T-cell (primary cell): ENCODE data around the gene ZIM2. TPM values are rescaled to one million over a fixed set of nuclear protein-coding genes. Genes with fewer than 3 reads are reported as not detected.

Source experiments
- ATAC-seq, 4 experiments: fragments of 200-7000 bp in 3 of 4; fragments of 150-1000 bp in 1 of 4; cut with Tn5 transposase; replicated peaks in 1 of 4; 1 replicate in 3 of 4; 2 replicates in 1 of 4; pipeline ENCODE4 v1.10.0; 2021; ENCODE audit warnings: moderate library complexity in 3 of 4, mild to moderate bottlenecking in 2 of 4, moderate number of reproducible peaks in 1 of 4
- CTCF ChIA-PET, 2 donors: fragments of 300-600 bp; sonication (Branson Sonifier 250); formaldehyde crosslinking; loops; one replicate each; lab custom pipeline; 2022; ENCODE audit warnings: antibody characterized with exemption in 2 of 2; lab: Charles Lee
- POLR2A ChIA-PET, 2 donors: fragments of 300-600 bp; sonication (Branson Sonifier 250); formaldehyde crosslinking; loops; one replicate each; lab custom pipeline; 2022; ENCODE audit warnings: antibody characterized with exemption in 2 of 2; lab: Charles Lee
- DNase-seq, 35 experiments: peaks; one replicate each; pipeline versions ENCODE4 v3.0.0 to v3.0.0-alpha.2; 2013 to 2023
- H3K27ac ChIP-seq: one replicate; pipeline ENCODE4 v1.5.1; 2013; ENCODE audit warnings: low read length
- H3K27me3 ChIP-seq, 2 experiments: replicated peaks in 1 of 2; 1 replicate in 1 of 2; 2 replicates in 1 of 2; pipeline versions ENCODE4 v1.6.1 to v1.7.0; 2013; ENCODE audit warnings: low read length in 1 of 2, mixed read lengths in 1 of 2; ENCODE audit not compliant: control insufficient read depth in 2 of 2, insufficient read depth in 2 of 2; ENCODE audit errors: extremely low read depth in 1 of 2
- H3K36me3 ChIP-seq, 2 donors: 1 replicate in 1 of 2; 2 replicates in 1 of 2; pipeline versions ENCODE4 v1.6.1 to v1.7.0; 2013; ENCODE audit warnings: low read length in 1 of 2; ENCODE audit not compliant: control insufficient read depth in 2 of 2, insufficient read depth in 1 of 2; ENCODE audit errors: extremely low read depth in 1 of 2
- H3K4me1 ChIP-seq, 2 experiments: 1 replicate in 1 of 2; 2 replicates in 1 of 2; pipeline versions ENCODE4 v1.6.1 to v1.7.0; 2013; ENCODE audit warnings: low read length in 2 of 2, mixed read lengths in 1 of 2; ENCODE audit not compliant: insufficient read depth in 2 of 2, control insufficient read depth in 1 of 2; ENCODE audit errors: extremely low read depth in 1 of 2
- H3K4me3 ChIP-seq, 2 donors: 1 replicate in 1 of 2; 2 replicates in 1 of 2; pipeline versions ENCODE4 v1.5.1 to v1.7.0; 2013; ENCODE audit warnings: mild to moderate bottlenecking in 2 of 2, low read length in 1 of 2, moderate library complexity in 1 of 2; ENCODE audit not compliant: control insufficient read depth in 1 of 2; ENCODE audit errors: extremely low read depth in 1 of 2
- H3K9me3 ChIP-seq: 2 replicates; pipeline ENCODE4 v1.7.0; 2013
- H3K27ac Mint-ChIP-seq, 2 donors: one replicate each; pipeline ENCODE4 v1.8.0; 2020 to 2021; ENCODE audit warnings: mild to moderate bottlenecking in 2 of 2, mixed read lengths in 2 of 2
- H3K27me3 Mint-ChIP-seq, 2 donors: one replicate each; pipeline ENCODE4 v1.8.0; 2021 to 2022; ENCODE audit warnings: mixed read lengths in 2 of 2
- H3K36me3 Mint-ChIP-seq: one replicate; pipeline ENCODE4 v1.8.0; 2021; ENCODE audit warnings: mixed read lengths
- H3K4me1 Mint-ChIP-seq, 3 donors: one replicate each; pipeline ENCODE4 v1.8.0; 2020 to 2022; ENCODE audit warnings: mixed read lengths in 3 of 3, mild to moderate bottlenecking in 1 of 3
- H3K4me3 Mint-ChIP-seq, 3 donors: one replicate each; pipeline ENCODE4 v1.8.0; 2020 to 2022; ENCODE audit warnings: mild to moderate bottlenecking in 3 of 3, mixed read lengths in 3 of 3, moderate library complexity in 3 of 3
- H3K9me3 Mint-ChIP-seq, 3 donors: one replicate each; pipeline ENCODE4 v1.8.0; 2020 to 2022; ENCODE audit warnings: mixed read lengths in 3 of 3
- WGBS: methylation state at CpG from one replicate; pipeline ENCODE4 v1.1.5; 2013; ENCODE audit warnings: missing lambda C conversion rate; ENCODE audit not compliant: insufficient coverage; 5-methylcytosine and 5-hydroxymethylcytosine counted together
- total RNA-seq, 35 experiments: library from RNA in 6 of 35; stranded (reverse) in 6 of 35; fragments of 120-200 nt in 1 of 35; gene quantifications; one replicate each; pipeline versions ENCODE4 v1.2.1 to v1.2.4 and lab custom pipeline; 2013 to 2026

The ZIM2 gene
- total RNA-seq, 5 donors from 2014 or later (not counting 1 experiment from before 2014, with no cell fraction given), result not detected

- ATAC-seq (no peak), DNase-seq (no peak)
- Histone ChIP-seq H3K4me1 (no peaks in the 10 kb centered on the region), H3K27me3 (no peaks in the 10 kb centered on the region), H3K36me3 (no peaks in the 10 kb centered on the region), H3K27ac (no peak overlapping the region), H3K4me3 (no peak overlapping the region), H3K9me3 (no peaks in the 10 kb centered on the region)
- peaks cover 3% of the 10 kb centered on the region for H3K36me3 Mint-ChIP-seq
- POLR2A ChIA-PET, result no interaction called here
- CTCF ChIA-PET, result no interaction called here
- WGBS, result 29% methylated on average over 5 of the region's 6 CpGs
- peaks cover 20 to 47% (median 45%) of the 10 kb centered on the region in 3 donors for H3K9me3 Mint-ChIP-seq
- H3K27ac Mint-ChIP-seq, result no peak overlapping the region
- H3K27me3 Mint-ChIP-seq, result no peaks in the 10 kb centered on the region
- no peak overlapping the region for H3K4me3 Mint-ChIP-seq
- no peaks in the 10 kb centered on the region for H3K4me1 Mint-ChIP-seq
These were observed 89.4 kb downstream of the ZIM2 start for GRCh38 chr19:56751078-56751489.

GRCh38 chr19:56750658-56751057, 89.9 kb downstream of the ZIM2 start:
- H3K4me1 ChIP-seq, result no peaks in the 10 kb centered on the region
- H3K36me3 ChIP-seq, result no peaks in the 10 kb centered on the region
- ChIA-PET CTCF (no interaction called here), POLR2A (no interaction called here)
- H3K27me3 Mint-ChIP-seq, result no peaks in the 10 kb centered on the region
- no peak overlapping the region for H3K4me3 ChIP-seq
- peaks cover 3% of the 10 kb centered on the region for H3K36me3 Mint-ChIP-seq
- no peak overlapping the region for H3K4me3 Mint-ChIP-seq
- no peak for ATAC-seq
- no peak overlapping the region for H3K27ac Mint-ChIP-seq
- H3K27ac ChIP-seq, result no peak overlapping the region
- DNase-seq, result no peak
- no peaks in the 10 kb centered on the region for H3K9me3 ChIP-seq
- 96% methylated on average over 5 of the region's 11 CpGs for WGBS
- peaks cover 19 to 47% (median 45%) of the 10 kb centered on the region in 3 donors for H3K9me3 Mint-ChIP-seq
- no peaks in the 10 kb centered on the region for H3K27me3 ChIP-seq
- no peaks in the 10 kb centered on the region for H3K4me1 Mint-ChIP-seq

GRCh38 chr19:56748378-56748777, 92.1 kb downstream of the ZIM2 start:
- Histone ChIP-seq H3K27ac (no peak overlapping the region), H3K4me1 (no peaks in the 10 kb centered on the region), H3K27me3 (no peaks in the 10 kb centered on the region), H3K4me3 (no peak overlapping the region), H3K36me3 (no peaks in the 10 kb centered on the region), H3K9me3 (no peaks in the 10 kb centered on the region)
- Mint-ChIP-seq H3K4me3 (no peak overlapping the region), H3K27ac (no peak overlapping the region), H3K27me3 (no peaks in the 10 kb centered on the region), H3K4me1 (no peaks in the 10 kb centered on the region), H3K9me3 (peaks cover 29 to 45% (median 37%) of the 10 kb centered on the region in 3 donors), H3K36me3 (peaks cover 5% of the 10 kb centered on the region)
- POLR2A ChIA-PET, result no interaction called here
- no peak for DNase-seq
- ATAC-seq, result no peak
- no CpG with 5 or more reads among the region's 5 CpGs for WGBS
- CTCF ChIA-PET, result no interaction called here

GRCh38 chr19:56746367-56746766, 94.2 kb downstream of the ZIM2 start:
- CTCF ChIA-PET, result no interaction called here
- no peaks in the 10 kb centered on the region for H3K4me1 ChIP-seq
- no peak overlapping the region for H3K4me3 ChIP-seq
- POLR2A ChIA-PET, result no interaction called here
- Mint-ChIP-seq H3K9me3 (peaks cover 31 to 43% (median 31%) of the 10 kb centered on the region in 3 donors), H3K27me3 (no peaks in the 10 kb centered on the region), H3K4me3 (no peak overlapping the region), H3K36me3 (peaks cover 5% of the 10 kb centered on the region), H3K27ac (no peak overlapping the region), H3K4me1 (no peaks in the 10 kb centered on the region)
- no peaks in the 10 kb centered on the region for H3K9me3 ChIP-seq
- DNase-seq, result no peak
- H3K27ac ChIP-seq, result no peak overlapping the region
- no peak for ATAC-seq
- no peaks in the 10 kb centered on the region for H3K27me3 ChIP-seq
- H3K36me3 ChIP-seq, result no peaks in the 10 kb centered on the region
- WGBS, result 42% methylated on average over 3 of the region's 3 CpGs

GRCh38 chr19:56740501-56740900, 100.0 kb downstream of the ZIM2 start:
- ATAC-seq (no peak), DNase-seq (no peak)
- H3K4me1 Mint-ChIP-seq, result no peaks in the 10 kb centered on the region
- H3K4me3 Mint-ChIP-seq, result no peak overlapping the region
- no peaks in the 10 kb centered on the region for H3K27me3 Mint-ChIP-seq
- ChIA-PET CTCF (no interaction called here), POLR2A (no interaction called here)
- 0% methylated on average over 1 of the region's 3 CpGs for WGBS
- H3K27ac Mint-ChIP-seq, result no peak overlapping the region
- peaks cover 27 to 37% (median 30%) of the 10 kb centered on the region in 3 donors for H3K9me3 Mint-ChIP-seq
- no peak overlapping the region for H3K27ac ChIP-seq
- H3K4me3 ChIP-seq, result no peak overlapping the region
- no peaks in the 10 kb centered on the region for H3K4me1 ChIP-seq
- peaks cover 3% of the 10 kb centered on the region for H3K36me3 Mint-ChIP-seq
- H3K9me3 ChIP-seq, result peaks cover 2% of the 10 kb centered on the region
- no peaks in the 10 kb centered on the region for H3K36me3 ChIP-seq
- H3K27me3 ChIP-seq, result no peaks in the 10 kb centered on the region

GRCh38 chr19:56736571-56736970, 104.0 kb downstream of the ZIM2 start:
- no peaks in the 10 kb centered on the region for H3K36me3 ChIP-seq
- DNase-seq, result no peak
- no peaks in the 10 kb centered on the region for H3K4me1 ChIP-seq
- POLR2A ChIA-PET, result no interaction called here
- Mint-ChIP-seq H3K4me3 (no peak overlapping the region), H3K27me3 (no peaks in the 10 kb centered on the region), H3K9me3 (peaks cover 33 to 50% (median 44%) of the 10 kb centered on the region in 3 donors), H3K27ac (no peak overlapping the region), H3K36me3 (no peaks in the 10 kb centered on the region), H3K4me1 (no peaks in the 10 kb centered on the region)
- no peak overlapping the region for H3K4me3 ChIP-seq
- H3K27me3 ChIP-seq, result no peaks in the 10 kb centered on the region
- no peak for ATAC-seq
- WGBS, result 100% methylated on average over 2 of the region's 6 CpGs
- no peak overlapping the region for H3K27ac ChIP-seq
- CTCF ChIA-PET, result no interaction called here
- peaks cover 2% of the 10 kb centered on the region for H3K9me3 ChIP-seq

GRCh38 chr19:56732976-56733375, 107.5 kb downstream of the ZIM2 start:
- Histone ChIP-seq H3K27ac (no peak overlapping the region), H3K27me3 (no peaks in the 10 kb centered on the region), H3K4me3 (no peak overlapping the region), H3K4me1 (no peaks in the 10 kb centered on the region), H3K36me3 (no peaks in the 10 kb centered on the region), H3K9me3 (peaks cover 2% of the 10 kb centered on the region)
- Mint-ChIP-seq H3K4me1 (no peaks in the 10 kb centered on the region), H3K36me3 (no peaks in the 10 kb centered on the region), H3K4me3 (no peak overlapping the region), H3K27me3 (no peaks in the 10 kb centered on the region), H3K9me3 (peaks cover 32 to 52% (median 52%) of the 10 kb centered on the region in 3 donors), H3K27ac (no peak overlapping the region)
- ATAC-seq (no peak), DNase-seq (no peak)
- WGBS, result no CpG with 5 or more reads among the region's 2 CpGs
- ChIA-PET POLR2A (no interaction called here), CTCF (no interaction called here)
